ENCODE data around the gene AMPD2.
A peak's percentile ranks its signal among the peaks of the same experiment; 100 is the strongest.
"Not testable (repeated sequence)": the region's sequence is repeated elsewhere in the genome, so short reads cannot be mapped to it uniquely, and the experiment has no call there.

The AMPD2 gene

DNA sequence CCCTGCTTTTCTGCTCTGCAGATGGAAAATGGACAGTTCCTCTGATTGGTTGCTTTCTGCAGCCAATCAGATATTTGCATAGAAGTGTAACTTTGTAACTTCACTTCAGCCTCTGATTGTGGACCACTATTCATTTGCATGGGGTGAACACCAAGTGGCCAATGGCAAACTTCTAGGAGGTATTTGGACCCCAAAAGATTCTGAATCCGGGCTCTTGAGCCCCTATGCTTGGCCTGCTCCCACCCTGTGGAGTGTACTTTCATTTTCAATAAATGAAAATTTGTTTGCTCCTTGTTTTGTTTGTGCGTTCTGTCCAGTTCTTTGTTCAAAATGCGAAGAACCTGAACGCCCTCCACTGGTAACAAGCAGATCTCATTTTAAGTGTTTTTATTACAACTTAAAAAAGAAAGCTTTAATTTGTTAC is 29.9 kb downstream of the AMPD2 start:
- DNase-seq (ENCODE audit: low read depth, low spot score): no peak

DNA sequence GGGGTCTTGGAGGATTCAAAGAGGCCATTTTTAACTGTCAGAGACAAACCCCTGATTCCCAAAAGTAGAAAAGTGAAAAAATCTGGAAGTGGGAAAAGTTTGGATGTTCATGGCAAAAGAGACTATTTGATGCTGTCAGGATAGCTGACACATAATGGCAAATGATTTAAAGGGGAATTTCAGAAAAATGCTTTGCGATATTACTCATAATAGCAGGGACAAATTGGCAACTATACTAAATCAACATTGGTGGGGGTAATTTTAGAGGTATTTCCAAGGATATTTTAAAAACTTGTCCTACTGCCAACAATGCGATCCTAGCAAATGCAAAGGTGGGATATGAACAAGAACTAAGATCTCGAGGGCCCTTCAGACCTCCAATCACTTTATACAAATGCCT is 31.0 kb downstream of the AMPD2 start:
- DNase-seq (ENCODE audit: low read depth, low spot score): no peak

DNA sequence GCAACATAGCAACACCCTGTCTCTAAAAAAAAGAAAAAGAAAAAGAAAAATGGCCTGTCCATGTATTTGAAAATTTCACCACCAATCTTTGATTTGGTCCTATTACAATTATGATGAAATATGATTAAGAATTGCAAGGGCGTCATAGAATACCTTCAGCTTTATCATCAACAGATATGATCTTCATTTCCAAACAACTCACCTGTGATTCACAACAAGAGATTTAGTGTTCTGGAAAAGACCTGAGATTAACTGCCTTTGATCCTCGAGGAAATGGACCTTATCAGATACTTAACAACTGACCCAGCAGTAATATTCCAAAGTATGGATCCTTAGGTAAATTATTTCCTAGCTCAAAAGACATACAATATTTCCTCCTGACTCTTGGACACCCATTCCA is 32.8 kb downstream of the AMPD2 start:
- DNase-seq (ENCODE audit: low read depth, low spot score): no peak

DNA sequence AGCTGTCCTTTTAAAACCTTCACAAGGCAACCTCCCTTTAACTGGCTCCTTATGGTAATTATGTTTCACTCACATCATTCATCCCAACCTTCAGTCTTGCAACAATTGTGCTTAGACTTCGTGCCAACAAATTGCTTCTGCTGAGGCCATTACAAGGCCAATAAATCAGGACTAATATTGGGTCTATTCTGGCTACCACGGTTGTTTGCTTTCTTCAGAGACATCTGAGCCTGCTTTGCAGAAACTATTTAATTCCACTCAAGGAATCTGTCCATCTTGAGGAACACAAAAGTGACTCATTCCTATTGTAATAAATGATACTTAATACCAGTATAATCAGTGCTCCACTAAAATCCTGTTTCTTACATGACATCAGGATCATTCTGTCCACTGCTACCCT is 33.7 kb downstream of the AMPD2 start:
- no peak for DNase-seq (ENCODE audit: low read depth, low spot score)

GRCh38 chr1:109654519-109654918 is 34.9 kb downstream of the AMPD2 start:
- no peak for DNase-seq (ENCODE audit: low read depth, low spot score)

- peak; percentile 26 for DNase-seq (ENCODE audit: low read depth, low spot score)
Observed at GRCh38 chr1:109655615-109656519, 36.2 kb downstream of the AMPD2 start, which contains the start of gene GSTM4. TSS of gene GSTM4 (plus strand) at chr1:109656099. CDS start at chr1:109656390, 291 bp downstream.

DNA sequence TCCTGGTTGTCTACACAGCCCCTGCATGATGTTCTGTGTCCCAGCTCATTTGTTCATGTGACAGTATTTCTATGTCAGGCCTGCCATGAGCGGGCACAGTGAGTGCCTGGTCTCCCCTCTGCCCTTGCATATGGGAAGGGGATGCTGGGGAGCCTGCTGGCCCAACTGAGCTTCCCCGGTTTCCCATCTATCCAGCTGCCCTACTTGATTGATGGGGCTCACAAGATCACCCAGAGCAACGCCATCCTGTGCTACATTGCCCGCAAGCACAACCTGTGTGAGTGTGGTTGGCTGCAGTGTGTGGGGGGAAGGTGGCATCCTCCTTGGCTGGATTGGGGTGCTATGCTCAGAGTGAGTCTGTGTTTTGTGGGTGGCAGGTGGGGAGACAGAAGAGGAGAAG is 37.8 kb downstream of the AMPD2 start:
- no peak for DNase-seq (ENCODE audit: low read depth, low spot score)

DNA sequence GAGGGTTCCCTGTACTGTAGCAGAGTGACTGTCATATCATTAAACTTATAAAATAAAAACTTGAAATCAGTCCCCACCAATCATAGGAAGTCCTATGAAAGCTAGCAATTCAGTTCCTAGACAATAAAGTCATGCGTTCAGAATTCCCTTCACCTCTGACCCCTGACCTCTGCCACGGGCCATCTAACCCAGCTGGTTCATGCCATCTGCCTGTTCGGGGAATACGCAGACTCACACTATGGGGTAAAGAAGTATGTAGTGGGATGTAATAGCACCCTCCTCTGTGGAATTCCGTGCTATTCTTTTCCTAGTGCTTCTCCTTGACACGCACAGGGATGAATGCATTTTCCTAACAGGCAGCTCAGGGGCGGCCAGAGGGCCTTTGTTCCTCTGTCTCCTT is 38.3 kb downstream of the AMPD2 start:
- no peak for DNase-seq (ENCODE audit: low read depth, low spot score)

- DNase-seq (ENCODE audit: low read depth, low spot score): no peak
Observed at GRCh38 chr1:109658533-109659042, 39.0 kb downstream of the AMPD2 start.

DNA sequence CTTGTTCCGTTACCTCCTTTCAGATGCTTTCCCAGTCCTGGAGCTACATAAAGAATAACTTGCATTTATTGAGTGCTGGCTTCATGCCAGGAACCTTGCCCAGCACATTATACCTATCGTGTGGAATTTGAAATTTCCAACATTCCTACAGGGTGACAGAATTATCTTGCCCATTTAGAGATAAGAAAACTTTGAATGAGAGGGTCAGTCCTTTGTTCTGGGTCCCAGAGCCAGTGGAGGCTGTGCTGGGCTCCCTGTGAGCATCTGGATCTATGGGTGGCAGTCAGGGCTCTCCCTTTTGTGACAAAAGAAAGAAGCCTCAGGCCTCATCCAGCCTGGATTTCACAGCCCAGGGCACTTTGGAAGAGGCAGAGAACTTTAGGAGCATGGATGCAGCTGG is 39.5 kb downstream of the AMPD2 start:
- DNase-seq (ENCODE audit: low read depth, low spot score): no peak

GRCh38 chr1:109659997-109660690 is 40.5 kb downstream of the AMPD2 start:
- no peak for DNase-seq (ENCODE audit: low read depth, low spot score)

GRCh38 chr1:109660691-109661026 is 41.0 kb downstream of the AMPD2 start:
- DNase-seq (ENCODE audit: low read depth, low spot score): not testable (repeated sequence)

- DNase-seq (ENCODE audit: low read depth, low spot score): no peak
Observed at GRCh38 chr1:109661391-109661790, 41.8 kb downstream of the AMPD2 start.

GRCh38 chr1:109664671-109665070 is 45.0 kb downstream of the AMPD2 start:
- DNase-seq (ENCODE audit: low read depth, low spot score): no peak

DNA sequence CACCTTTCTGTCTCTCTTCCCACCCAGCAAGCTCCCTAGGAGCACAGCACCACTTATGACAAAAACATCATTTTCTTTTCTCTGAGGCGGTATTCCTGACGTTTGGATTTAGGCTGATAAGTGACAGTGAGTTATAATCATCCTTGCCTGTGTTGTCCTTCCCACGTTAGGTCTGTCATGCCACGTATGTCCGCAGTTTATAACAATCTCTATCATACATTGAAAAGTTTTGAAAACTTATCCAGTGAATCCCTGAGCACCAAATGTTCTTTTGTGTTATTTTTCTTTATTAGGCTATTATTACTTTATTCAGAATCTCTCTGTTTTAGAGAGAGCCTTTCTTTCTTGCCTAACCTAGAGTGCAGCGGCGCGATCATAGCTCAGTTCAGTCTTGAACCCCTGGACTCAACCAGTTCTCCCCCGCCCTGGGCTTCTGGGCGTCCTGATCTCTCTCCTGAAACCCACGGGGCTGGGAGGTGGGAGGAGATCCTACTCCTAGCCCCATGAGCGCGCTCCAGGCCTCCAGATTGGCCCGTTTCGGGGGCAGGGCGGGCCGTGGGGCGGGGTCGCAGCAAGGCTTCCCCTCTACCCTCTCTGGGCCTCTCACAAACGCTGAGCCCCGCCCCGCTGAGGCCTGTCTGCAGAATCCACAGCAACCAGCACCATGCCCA is 48.0 kb downstream of the AMPD2 start, which contains the start of gene GSTM2:
Gene GSTM2, plus strand, starts transcription at position 606 of the 671 bp plus-strand sequence. Its CDS starts 59 bp downstream, at position 665.
- peak; percentile 80 for DNase-seq (ENCODE audit: low read depth, low spot score)

GRCh38 chr1:109668123-109668775 is 48.6 kb downstream of the AMPD2 start:
- DNase-seq (ENCODE audit: low read depth, low spot score): no peak

GRCh38 chr1:109669246-109669948 is 49.8 kb downstream of the AMPD2 start:
- DNase-seq (ENCODE audit: low read depth, low spot score): no peak

- not testable (repeated sequence) for DNase-seq (ENCODE audit: low read depth, low spot score)
Observed at GRCh38 chr1:109669949-109670302, 50.3 kb downstream of the AMPD2 start.

- DNase-seq (ENCODE audit: low read depth, low spot score): no peak
Observed at GRCh38 chr1:109671067-109671466, 51.4 kb downstream of the AMPD2 start.

DNA sequence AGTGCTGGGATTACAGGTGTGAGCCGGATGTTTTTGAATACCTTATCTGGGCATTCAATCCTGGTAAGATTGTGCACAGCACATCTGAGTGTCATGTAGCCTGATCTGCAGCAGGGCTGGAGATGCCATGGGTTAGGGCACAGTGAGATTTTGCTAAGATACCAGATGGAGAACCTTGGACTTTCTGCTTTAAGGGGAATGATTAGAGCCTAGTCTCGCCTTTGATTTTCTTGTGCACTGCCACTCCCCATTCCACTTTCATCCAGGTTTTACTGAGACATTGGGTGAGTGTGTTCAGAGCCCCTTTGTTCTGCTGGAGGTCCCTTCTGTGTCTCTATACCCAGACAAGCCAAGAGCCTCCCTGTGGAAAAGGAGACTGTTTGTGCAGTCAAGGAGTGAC is 54.2 kb downstream of the AMPD2 start:
- not testable (repeated sequence) for DNase-seq (ENCODE audit: low read depth, low spot score)
